Suprapubic skin (tissue), 4 donors: Measurements from ENCODE around the gene RASSF7. TPM values are rescaled to one million over a fixed set of nuclear protein-coding genes. Genes with fewer than 3 reads are reported as not detected.

Experiments
- DNase-seq, 2 donors: peaks; one replicate each; pipeline ENCODE4 v3.0.0-alpha.2; 2019; ENCODE audit warnings: low spot score in 2 of 2
- H3K27ac ChIP-seq: fragments of 200-600 bp; sonication (generic); one replicate; pipeline ENCODE4 v1.5.1; 2019
- H3K27me3 ChIP-seq: fragments of 200-600 bp; sonication (generic); one replicate; pipeline ENCODE4 v1.5.1; 2019
- H3K36me3 ChIP-seq: fragments of 200-600 bp; sonication (generic); one replicate; pipeline ENCODE4 v1.5.1; 2019
- H3K4me1 ChIP-seq: fragments of 200-600 bp; sonication (generic); one replicate; pipeline ENCODE4 v1.5.1; 2019
- H3K4me3 ChIP-seq: fragments of 200-600 bp; sonication (generic); one replicate; pipeline ENCODE4 v1.5.1; 2019; ENCODE audit warnings: mild to moderate bottlenecking
- H3K9me3 ChIP-seq: fragments of 200-600 bp; sonication (generic); one replicate; pipeline ENCODE4 v1.5.1; 2019
- EP300 ChIP-seq: sonication (generic); formaldehyde crosslinking; IDR thresholded peaks from one replicate; pipeline ENCODE4 v1.6.1; 2017; ENCODE audit warnings: antibody characterized with exemption
- POLR2A ChIP-seq, 2 donors: fragments of 450-650 bp; IDR thresholded peaks; one replicate each; pipeline ENCODE4 v1.6.1; 2017; ENCODE audit warnings: antibody characterized with exemption in 2 of 2, mild to moderate bottlenecking in 2 of 2, moderate library complexity in 2 of 2
- POLR2AphosphoS5 ChIP-seq, 3 donors: sonication (generic); formaldehyde crosslinking; IDR thresholded peaks; one replicate each; pipeline ENCODE4 v1.6.1; 2017; ENCODE audit warnings: antibody characterized with exemption in 3 of 3
- WGBS: methylation state at CpG from one replicate; pipeline ENCODE4 v1.1.5; 2018; 5-methylcytosine and 5-hydroxymethylcytosine counted together
- total RNA-seq, 4 donors: library from RNA; depleted of rRNA; stranded (reverse); fragments of >200 nt; gene quantifications; one replicate each; pipeline ENCODE4 v1.1.0, GENCODE V29; 2016
- TF ChIP-seq, protein P1 (sequence below), 2 donors: fragments of 200-600 bp in 1 of 2; fragments of 450-650 bp in 1 of 2; sonication (generic) in 1 of 2; IDR thresholded peaks; one replicate each; pipeline ENCODE4 v1.5.1; 2016 to 2019; ENCODE audit warnings: antibody characterized with exemption in 2 of 2, mild to moderate bottlenecking in 1 of 2, moderate library complexity in 1 of 2

The RASSF7 gene
- total RNA-seq, 4 donors from 2014 or later, result 82.6 to 113 (median 87.0) TPM

DNA sequence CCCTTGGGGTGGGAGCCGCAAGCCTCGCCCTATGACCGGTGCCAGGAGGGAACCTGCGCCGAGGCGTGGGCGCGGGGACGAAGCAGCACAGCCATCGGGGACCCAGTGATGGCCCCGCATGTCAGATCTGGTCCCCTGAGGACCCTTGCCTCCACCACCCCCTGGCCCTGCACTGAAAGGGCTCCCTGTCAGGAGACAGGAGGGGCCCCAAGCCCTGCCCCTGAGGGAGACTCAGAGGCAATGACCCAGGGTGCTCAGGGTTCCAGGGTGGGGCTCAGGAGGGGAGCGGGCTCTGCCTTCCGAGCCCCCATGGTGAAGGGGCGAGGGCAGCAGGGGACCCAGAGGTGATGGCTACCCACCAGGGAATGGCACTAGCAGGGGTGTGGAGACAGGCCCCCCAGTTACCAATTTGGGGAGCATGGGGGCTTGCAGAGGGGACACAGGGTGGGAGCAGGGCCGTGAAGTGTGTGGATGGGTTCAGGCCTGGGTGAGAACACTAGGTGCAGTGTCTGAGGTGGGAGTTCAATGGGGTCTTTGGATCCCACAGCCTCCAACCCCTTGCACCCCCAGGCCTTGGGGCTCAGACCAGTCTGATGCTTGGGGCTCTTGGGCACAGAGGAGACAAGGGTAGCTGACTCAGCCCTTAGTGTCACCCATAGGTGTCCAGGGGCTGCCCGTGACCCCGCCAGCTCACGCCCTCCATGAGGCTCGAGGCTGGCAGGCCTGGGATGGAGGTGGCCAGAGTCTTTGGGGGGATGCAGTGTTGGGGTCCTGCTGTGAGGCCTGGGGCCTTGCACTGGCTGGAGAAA is 22.9 kb upstream of the RASSF7 start:
- Histone ChIP-seq H3K27ac (peak overlapping the region; percentile 96), H3K27me3 (no peaks in the 10 kb centered on the region), H3K9me3 (no peaks in the 10 kb centered on the region), H3K4me3 (peak overlapping the region; percentile 91), H3K36me3 (peaks cover 9% of the 10 kb centered on the region), H3K4me1 (peaks cover 45% of the 10 kb centered on the region)
- WGBS, result 83% methylated on average over 3 of the region's 19 CpGs
- TF ChIP-seq EP300 (no peak), POLR2AphosphoS5 (IDR thresholded peaks at IDR 0.05) (no peak), POLR2A (IDR thresholded peaks at IDR 0.05) (no peak)
- TF ChIP-seq, protein P1, sequence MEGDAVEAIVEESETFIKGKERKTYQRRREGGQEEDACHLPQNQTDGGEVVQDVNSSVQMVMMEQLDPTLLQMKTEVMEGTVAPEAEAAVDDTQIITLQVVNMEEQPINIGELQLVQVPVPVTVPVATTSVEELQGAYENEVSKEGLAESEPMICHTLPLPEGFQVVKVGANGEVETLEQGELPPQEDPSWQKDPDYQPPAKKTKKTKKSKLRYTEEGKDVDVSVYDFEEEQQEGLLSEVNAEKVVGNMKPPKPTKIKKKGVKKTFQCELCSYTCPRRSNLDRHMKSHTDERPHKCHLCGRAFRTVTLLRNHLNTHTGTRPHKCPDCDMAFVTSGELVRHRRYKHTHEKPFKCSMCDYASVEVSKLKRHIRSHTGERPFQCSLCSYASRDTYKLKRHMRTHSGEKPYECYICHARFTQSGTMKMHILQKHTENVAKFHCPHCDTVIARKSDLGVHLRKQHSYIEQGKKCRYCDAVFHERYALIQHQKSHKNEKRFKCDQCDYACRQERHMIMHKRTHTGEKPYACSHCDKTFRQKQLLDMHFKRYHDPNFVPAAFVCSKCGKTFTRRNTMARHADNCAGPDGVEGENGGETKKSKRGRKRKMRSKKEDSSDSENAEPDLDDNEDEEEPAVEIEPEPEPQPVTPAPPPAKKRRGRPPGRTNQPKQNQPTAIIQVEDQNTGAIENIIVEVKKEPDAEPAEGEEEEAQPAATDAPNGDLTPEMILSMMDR (IDR thresholded peaks at IDR 0.05), result no peak
- peak; percentile 66 to 74 for DNase-seq

- Histone ChIP-seq H3K4me3 (no peak overlapping the region), H3K27me3 (no peaks in the 10 kb centered on the region), H3K27ac (no peak overlapping the region), H3K36me3 (peaks cover 1% of the 10 kb centered on the region), H3K4me1 (peaks cover 37% of the 10 kb centered on the region), H3K9me3 (no peaks in the 10 kb centered on the region)
- TF ChIP-seq, protein P1 (IDR thresholded peaks at IDR 0.05), result no peak
- no peak for TF ChIP-seq EP300
- TF ChIP-seq POLR2AphosphoS5 (IDR thresholded peaks at IDR 0.05), result no peak
- no peak for TF ChIP-seq POLR2A (IDR thresholded peaks at IDR 0.05)
- 93% methylated on average over 20 of the region's 20 CpGs for WGBS
- peak in 1 of 2 donors; percentile 55 for DNase-seq
Observed at GRCh38 chr11:538431-539051, 22.2 kb upstream of the RASSF7 start.

GRCh38 chr11:539971-540481 is 20.7 kb upstream of the RASSF7 start:
- Histone ChIP-seq H3K27me3 (no peaks in the 10 kb centered on the region), H3K36me3 (no peaks in the 10 kb centered on the region), H3K9me3 (no peaks in the 10 kb centered on the region), H3K4me1 (peaks cover 24% of the 10 kb centered on the region), H3K4me3 (no peak overlapping the region), H3K27ac (no peak overlapping the region)
- 100% methylated on average over 1 of the region's 8 CpGs for WGBS
- no peak for DNase-seq
- TF ChIP-seq POLR2A (IDR thresholded peaks at IDR 0.05) (no peak), EP300 (no peak), POLR2AphosphoS5 (IDR thresholded peaks at IDR 0.05) (no peak)
- TF ChIP-seq, protein P1 (IDR thresholded peaks at IDR 0.05), result no peak

GRCh38 chr11:540583-541432 is 20.0 kb upstream of the RASSF7 start:
- Histone ChIP-seq H3K4me1 (peaks cover 22% of the 10 kb centered on the region), H3K27ac (no peak overlapping the region), H3K36me3 (no peaks in the 10 kb centered on the region), H3K4me3 (no peak overlapping the region), H3K27me3 (no peaks in the 10 kb centered on the region), H3K9me3 (no peaks in the 10 kb centered on the region)
- TF ChIP-seq POLR2AphosphoS5 (IDR thresholded peaks at IDR 0.05), result no peak
- TF ChIP-seq, protein P1 (IDR thresholded peaks at IDR 0.05), result no peak
- TF ChIP-seq EP300, result no peak
- TF ChIP-seq POLR2A (IDR thresholded peaks at IDR 0.05), result no peak
- DNase-seq, result peak in 1 of 2 donors; percentile 55
- WGBS, result 91% methylated on average over 23 of the region's 23 CpGs
